Neural cell (in vitro differentiated cells): Measurements from ENCODE around the gene RPS4Y2. TPM values are rescaled to one million over a fixed set of nuclear protein-coding genes. Genes with fewer than 3 reads are reported as not detected.

Experiments
- H2AFZ ChIP-seq: fragments of 200-600, 300-800 bp; sonication (generic), shearing (Covaris generic); 2 replicates; pipeline ENCODE4 v1.6.0; 2014; ENCODE audit warnings: low read depth, mild to moderate bottlenecking, antibody characterized with exemption, low read length, moderate library complexity
- H3F3A ChIP-seq: fragments of 200-600 bp; shearing (Covaris generic); 2 replicates; pipeline ENCODE4 v1.6.1; 2016; ENCODE audit warnings: mild to moderate bottlenecking, moderate library complexity, mixed read lengths, antibody characterized with exemption, low read length; ENCODE audit not compliant: insufficient read depth, poor library complexity, severe bottlenecking
- H3K27ac ChIP-seq: fragments of 200-600, 300-800 bp; sonication (generic), shearing (Covaris generic); 2 replicates; pipeline ENCODE4 v1.5.1; 2014; ENCODE audit warnings: mild to moderate bottlenecking, low read length, moderate library complexity
- H3K27me3 ChIP-seq: fragments of 300-800, 200-600 bp; sonication (generic), shearing (Covaris generic); 2 replicates; pipeline ENCODE4 v1.6.0; 2014; ENCODE audit warnings: mild to moderate bottlenecking, low read depth, low read length, moderate library complexity; ENCODE audit not compliant: insufficient read depth
- H3K36me3 ChIP-seq: fragments of 300-800, 200-600 bp; sonication (generic), shearing (Covaris generic); 2 replicates; pipeline ENCODE4 v1.5.1; 2014; ENCODE audit warnings: mild to moderate bottlenecking, antibody characterized with exemption, low read length, moderate library complexity; ENCODE audit not compliant: insufficient read depth
- H3K4me2 ChIP-seq: fragments of 300-800, 200-600 bp; sonication (generic), shearing (Covaris generic); 2 replicates; pipeline ENCODE4 v1.6.0; 2014; ENCODE audit warnings: mild to moderate bottlenecking, low read length
- H3K4me3 ChIP-seq: fragments of 300-800, 200-600 bp; sonication (generic), shearing (Covaris generic); 2 replicates; pipeline ENCODE4 v1.5.1; 2014; ENCODE audit warnings: mild to moderate bottlenecking, low read length, moderate library complexity
- H3K79me2 ChIP-seq: fragments of 200-600 bp; shearing (Covaris generic); replicated peaks from 2 replicates; pipeline ENCODE4 v1.6.0; 2014; ENCODE audit warnings: mild to moderate bottlenecking, low read length, moderate library complexity; ENCODE audit not compliant: insufficient read depth
- H3K9ac ChIP-seq: fragments of 300-800, 200-600 bp; sonication (generic), shearing (Covaris generic); 2 replicates; pipeline ENCODE4 v1.6.1; 2016; ENCODE audit warnings: mild to moderate bottlenecking, low read length, mixed read lengths
- H3K9me2 ChIP-seq: fragments of 200-600 bp; shearing (Covaris generic); 2 replicates; pipeline ENCODE4 v1.6.1; 2016; ENCODE audit warnings: mild to moderate bottlenecking, low read length, mixed read lengths; ENCODE audit not compliant: insufficient read depth
- H3K9me3 ChIP-seq: fragments of 200-600, 300-800 bp; sonication (generic), shearing (Covaris generic); 2 replicates; pipeline ENCODE4 v1.6.1; 2016; ENCODE audit warnings: mild to moderate bottlenecking, mixed run types, low read length, moderate library complexity, mixed read lengths
- H4K20me1 ChIP-seq: fragments of 200-600 bp; shearing (Covaris generic); 2 replicates; pipeline ENCODE4 v1.6.1; 2016; ENCODE audit warnings: mild to moderate bottlenecking, mixed run types; ENCODE audit not compliant: insufficient read depth
- EP300 ChIP-seq: fragments of 450-650 bp; conservative IDR thresholded peaks from 2 replicates; pipeline ENCODE4 v1.6.1; 2014; ENCODE audit warnings: antibody characterized with exemption, mild to moderate bottlenecking, moderate library complexity; ENCODE audit not compliant: poor library complexity, severe bottlenecking
- EZH2 ChIP-seq: fragments of 200-600, 300-800 bp; shearing (Covaris generic), sonication (generic); IDR thresholded peaks from 2 replicates; pipeline ENCODE4 v1.6.1; 2014; ENCODE audit warnings: antibody characterized with exemption, low read length, borderline replicate concordance, mild to moderate bottlenecking; ENCODE audit not compliant: insufficient read depth, poor library complexity, severe bottlenecking
- MXI1 ChIP-seq: fragments of 450-650 bp; conservative IDR thresholded peaks from 2 replicates; pipeline ENCODE4 v1.6.1; 2014; ENCODE audit warnings: antibody characterized with exemption, mild to moderate bottlenecking; ENCODE audit not compliant: poor library complexity, severe bottlenecking
- POLR2AphosphoS5 ChIP-seq: IDR thresholded peaks from 2 replicates; pipeline ENCODE4 v1.6.1; 2012
- RAD21 ChIP-seq: fragments of 450-650 bp; conservative IDR thresholded peaks from 2 replicates; pipeline ENCODE4 v1.6.1; 2014; ENCODE audit warnings: antibody characterized with exemption, mild to moderate bottlenecking, moderate library complexity
- SMC3 ChIP-seq: fragments of 450-650 bp; conservative IDR thresholded peaks from 2 replicates; pipeline ENCODE4 v1.6.1; 2014; ENCODE audit warnings: antibody characterized with exemption, mild to moderate bottlenecking, moderate library complexity; ENCODE audit not compliant: poor library complexity
- TAF1 ChIP-seq: IDR thresholded peaks from 2 replicates; pipeline ENCODE4 v1.6.1; 2012; ENCODE audit warnings: low read depth
- polyA plus RNA-seq: library from polyadenylated mRNA; depleted of rRNA; stranded (reverse); fragments of >200 nt; gene quantifications from 2 replicates; pipeline ENCODE4 v1.2.3, GENCODE V29; 2014
- TF ChIP-seq, protein P1 (sequence below): IDR thresholded peaks from 2 replicates; pipeline ENCODE4 v1.6.1; 2012; ENCODE audit warnings: borderline replicate concordance
- TF ChIP-seq, protein P2 (sequence below): fragments of 450-650 bp; IDR thresholded peaks from 2 replicates; pipeline ENCODE4 v1.5.1; 2014; ENCODE audit warnings: antibody characterized with exemption, mild to moderate bottlenecking, moderate library complexity; ENCODE audit not compliant: poor library complexity, severe bottlenecking

Gene RPS4Y2
- polyA plus RNA-seq, 1 donor from 2014 or later, result not detected

DNA sequence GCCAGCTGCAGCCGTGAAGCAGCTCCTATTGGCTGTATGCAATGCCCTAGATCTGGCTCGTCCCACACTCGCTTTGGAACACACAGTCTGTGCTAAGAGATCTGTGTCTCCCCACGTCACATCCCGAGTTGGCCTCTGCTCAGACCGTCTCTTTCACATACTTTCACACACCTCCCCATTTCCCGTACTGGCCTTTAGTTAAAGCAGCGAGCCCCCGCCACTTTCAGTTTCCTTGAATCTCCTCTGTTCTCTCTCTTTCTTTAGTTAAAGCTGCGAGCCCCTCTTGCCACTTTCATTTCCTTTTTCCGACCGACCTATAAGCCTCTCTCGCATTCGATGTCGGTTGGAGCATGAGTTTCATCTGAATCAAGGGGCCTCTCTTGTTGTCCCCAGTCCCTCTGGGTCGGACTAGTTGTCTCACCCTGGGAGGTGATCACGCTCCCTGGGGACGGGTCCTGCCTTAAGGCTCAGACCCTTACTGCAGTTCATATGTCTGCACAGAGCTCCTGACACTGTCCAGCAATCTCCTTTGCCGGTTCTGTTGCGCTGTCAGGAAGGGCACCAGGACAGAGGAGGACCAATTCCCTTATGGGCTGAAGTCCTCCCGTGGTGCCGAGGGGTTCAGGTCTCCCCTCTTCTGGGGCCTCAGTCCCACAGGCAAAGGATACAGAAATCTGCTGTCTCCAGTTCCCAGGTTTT is 42.6 kb downstream of the RPS4Y2 start:
- H3K79me2 ChIP-seq, result no peaks in the 10 kb centered on the region
- no peaks in the 10 kb centered on the region for H3K9me2 ChIP-seq
- no peaks in the 10 kb centered on the region for H3K27me3 ChIP-seq
- no peak overlapping the region for H3K9ac ChIP-seq
- H3K9me3 ChIP-seq, result no peaks in the 10 kb centered on the region
- no peak overlapping the region for H3K4me2 ChIP-seq
- no peaks in the 10 kb centered on the region for H4K20me1 ChIP-seq
- H3K4me3 ChIP-seq, result no peak overlapping the region
- H3K36me3 ChIP-seq, result no peaks in the 10 kb centered on the region
- TF ChIP-seq EP300 (no peak), POLR2AphosphoS5 (no peak), EZH2 (no peak), RAD21 (no peak), TAF1 (no peak), MXI1 (no peak), SMC3 (no peak)
- TF ChIP-seq, protein P1, sequence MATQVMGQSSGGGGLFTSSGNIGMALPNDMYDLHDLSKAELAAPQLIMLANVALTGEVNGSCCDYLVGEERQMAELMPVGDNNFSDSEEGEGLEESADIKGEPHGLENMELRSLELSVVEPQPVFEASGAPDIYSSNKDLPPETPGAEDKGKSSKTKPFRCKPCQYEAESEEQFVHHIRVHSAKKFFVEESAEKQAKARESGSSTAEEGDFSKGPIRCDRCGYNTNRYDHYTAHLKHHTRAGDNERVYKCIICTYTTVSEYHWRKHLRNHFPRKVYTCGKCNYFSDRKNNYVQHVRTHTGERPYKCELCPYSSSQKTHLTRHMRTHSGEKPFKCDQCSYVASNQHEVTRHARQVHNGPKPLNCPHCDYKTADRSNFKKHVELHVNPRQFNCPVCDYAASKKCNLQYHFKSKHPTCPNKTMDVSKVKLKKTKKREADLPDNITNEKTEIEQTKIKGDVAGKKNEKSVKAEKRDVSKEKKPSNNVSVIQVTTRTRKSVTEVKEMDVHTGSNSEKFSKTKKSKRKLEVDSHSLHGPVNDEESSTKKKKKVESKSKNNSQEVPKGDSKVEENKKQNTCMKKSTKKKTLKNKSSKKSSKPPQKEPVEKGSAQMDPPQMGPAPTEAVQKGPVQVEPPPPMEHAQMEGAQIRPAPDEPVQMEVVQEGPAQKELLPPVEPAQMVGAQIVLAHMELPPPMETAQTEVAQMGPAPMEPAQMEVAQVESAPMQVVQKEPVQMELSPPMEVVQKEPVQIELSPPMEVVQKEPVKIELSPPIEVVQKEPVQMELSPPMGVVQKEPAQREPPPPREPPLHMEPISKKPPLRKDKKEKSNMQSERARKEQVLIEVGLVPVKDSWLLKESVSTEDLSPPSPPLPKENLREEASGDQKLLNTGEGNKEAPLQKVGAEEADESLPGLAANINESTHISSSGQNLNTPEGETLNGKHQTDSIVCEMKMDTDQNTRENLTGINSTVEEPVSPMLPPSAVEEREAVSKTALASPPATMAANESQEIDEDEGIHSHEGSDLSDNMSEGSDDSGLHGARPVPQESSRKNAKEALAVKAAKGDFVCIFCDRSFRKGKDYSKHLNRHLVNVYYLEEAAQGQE, result no peak
- TF ChIP-seq, protein P2, sequence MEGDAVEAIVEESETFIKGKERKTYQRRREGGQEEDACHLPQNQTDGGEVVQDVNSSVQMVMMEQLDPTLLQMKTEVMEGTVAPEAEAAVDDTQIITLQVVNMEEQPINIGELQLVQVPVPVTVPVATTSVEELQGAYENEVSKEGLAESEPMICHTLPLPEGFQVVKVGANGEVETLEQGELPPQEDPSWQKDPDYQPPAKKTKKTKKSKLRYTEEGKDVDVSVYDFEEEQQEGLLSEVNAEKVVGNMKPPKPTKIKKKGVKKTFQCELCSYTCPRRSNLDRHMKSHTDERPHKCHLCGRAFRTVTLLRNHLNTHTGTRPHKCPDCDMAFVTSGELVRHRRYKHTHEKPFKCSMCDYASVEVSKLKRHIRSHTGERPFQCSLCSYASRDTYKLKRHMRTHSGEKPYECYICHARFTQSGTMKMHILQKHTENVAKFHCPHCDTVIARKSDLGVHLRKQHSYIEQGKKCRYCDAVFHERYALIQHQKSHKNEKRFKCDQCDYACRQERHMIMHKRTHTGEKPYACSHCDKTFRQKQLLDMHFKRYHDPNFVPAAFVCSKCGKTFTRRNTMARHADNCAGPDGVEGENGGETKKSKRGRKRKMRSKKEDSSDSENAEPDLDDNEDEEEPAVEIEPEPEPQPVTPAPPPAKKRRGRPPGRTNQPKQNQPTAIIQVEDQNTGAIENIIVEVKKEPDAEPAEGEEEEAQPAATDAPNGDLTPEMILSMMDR, result no peak
- H3K27ac ChIP-seq, result no peak overlapping the region
- no peak overlapping the region for H2AFZ ChIP-seq
- H3F3A ChIP-seq, result no peaks in the 10 kb centered on the region

DNA sequence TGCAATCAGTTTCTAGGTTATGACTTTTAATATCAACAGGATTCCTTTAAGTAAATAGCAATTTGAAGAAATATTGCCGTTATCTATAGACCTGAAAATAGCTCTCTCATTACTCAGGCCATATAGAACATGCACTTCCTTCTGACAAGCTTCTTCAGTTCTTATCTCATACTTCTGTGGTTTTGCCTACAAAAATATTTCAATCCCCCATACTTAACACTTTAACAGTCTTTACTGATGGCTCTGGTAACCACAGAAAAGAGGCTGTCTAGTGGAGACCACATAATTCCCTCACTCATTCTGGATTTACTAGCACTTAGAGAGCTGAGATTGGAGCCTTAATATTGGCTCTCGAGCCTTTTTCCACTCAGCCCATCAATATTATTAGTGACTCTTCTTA is 46.8 kb downstream of the RPS4Y2 start:
- Histone ChIP-seq H3K27me3 (no peaks in the 10 kb centered on the region), H3F3A (no peaks in the 10 kb centered on the region), H3K79me2 (no peaks in the 10 kb centered on the region), H3K36me3 (no peaks in the 10 kb centered on the region), H4K20me1 (no peaks in the 10 kb centered on the region), H3K9me2 (no peaks in the 10 kb centered on the region), H2AFZ (no peak overlapping the region), H3K4me2 (no peak overlapping the region), H3K9ac (no peak overlapping the region), H3K9me3 (no peaks in the 10 kb centered on the region), H3K4me3 (no peak overlapping the region), H3K27ac (no peak overlapping the region)
- TF ChIP-seq, protein P1, result no peak
- TF ChIP-seq SMC3 (no peak), RAD21 (no peak), POLR2AphosphoS5 (no peak), EP300 (no peak), MXI1 (no peak), TAF1 (no peak), EZH2 (no peak)
- TF ChIP-seq, protein P2, result no peak
